GM23248 (cell line): ENCODE data around the gene AP2A2. TPM values are rescaled to one million over a fixed set of nuclear protein-coding genes. Genes with fewer than 3 reads are reported as not detected.

Experiments
- DNase-seq: peaks from one replicate; pipeline ENCODE4 v3.0.0-alpha.2; 2015
- H2AFZ ChIP-seq: fragments of 200-600 bp; sonication (generic); 2 replicates; pipeline ENCODE4 v1.6.1; 2016; ENCODE audit warnings: antibody characterized with exemption
- H3F3A ChIP-seq: fragments of 200-600 bp; sonication (generic); 2 replicates; pipeline ENCODE4 v1.6.1; 2016; ENCODE audit warnings: mild to moderate bottlenecking, antibody characterized with exemption, mixed run types; ENCODE audit not compliant: insufficient read depth
- H3K27ac ChIP-seq: fragments of 200-600 bp; sonication (generic); 2 replicates; pipeline ENCODE4 v1.5.1; 2016; ENCODE audit warnings: mild to moderate bottlenecking
- H3K27me3 ChIP-seq: fragments of 200-600 bp; sonication (generic); replicated peaks from 2 replicates; pipeline ENCODE4 v1.6.1; 2016; ENCODE audit warnings: mild to moderate bottlenecking; ENCODE audit not compliant: insufficient read depth
- H3K36me3 ChIP-seq: fragments of 200-600 bp; sonication (generic); 2 replicates; pipeline ENCODE4 v1.6.1; 2016; ENCODE audit warnings: low read depth, mild to moderate bottlenecking
- H3K4me1 ChIP-seq: fragments of 200-600 bp; sonication (generic); 2 replicates; pipeline ENCODE4 v1.6.1; 2016; ENCODE audit warnings: mild to moderate bottlenecking; ENCODE audit not compliant: insufficient read depth
- H3K4me2 ChIP-seq: fragments of 200-600 bp; sonication (generic); one replicate; pipeline ENCODE4 v1.6.1; 2016; ENCODE audit warnings: mild to moderate bottlenecking; ENCODE audit not compliant: unreplicated experiment
- H3K4me3 ChIP-seq: fragments of 200-600 bp; sonication (generic); 2 replicates; pipeline ENCODE4 v1.5.1; 2016; ENCODE audit warnings: mild to moderate bottlenecking
- H3K79me2 ChIP-seq: fragments of 200-600 bp; sonication (generic); 2 replicates; pipeline ENCODE4 v1.6.1; 2016; ENCODE audit warnings: mild to moderate bottlenecking; ENCODE audit not compliant: insufficient read depth
- H3K9ac ChIP-seq: fragments of 200-600 bp; sonication (generic); 2 replicates; pipeline ENCODE4 v1.6.1; 2016; ENCODE audit warnings: mild to moderate bottlenecking
- H3K9me2 ChIP-seq: fragments of 200-600 bp; sonication (generic); 2 replicates; pipeline ENCODE4 v1.6.1; 2016; ENCODE audit warnings: mixed run types, mild to moderate bottlenecking, moderate library complexity; ENCODE audit not compliant: insufficient read depth
- H3K9me3 ChIP-seq: fragments of 200-600 bp; sonication (generic); one replicate; pipeline ENCODE4 v1.6.1; 2017; ENCODE audit warnings: low read depth
- H4K20me1 ChIP-seq: fragments of 200-600 bp; sonication (generic); 2 replicates; pipeline ENCODE4 v1.6.0; 2016; ENCODE audit not compliant: insufficient read depth
- EZH2 ChIP-seq: fragments of 200-600 bp; sonication (generic); IDR thresholded peaks from 2 replicates; pipeline ENCODE4 v1.6.1; 2018; ENCODE audit warnings: antibody characterized with exemption, mild to moderate bottlenecking; ENCODE audit not compliant: insufficient read depth, poor library complexity, severe bottlenecking
- EZH2phosphoT487 ChIP-seq: fragments of 200-600 bp; sonication (generic); IDR thresholded peaks from 2 replicates; pipeline ENCODE4 v1.6.1; 2018; ENCODE audit warnings: antibody characterized with exemption, moderate library complexity, mild to moderate bottlenecking, low read depth; ENCODE audit not compliant: insufficient read depth
- WGBS, 2 experiments: methylation state at CpG; one replicate each; pipeline ENCODE4 v1.1.6; 2015 to 2017; ENCODE audit warnings: low lambda C conversion rate in 2 of 2, low coverage in 1 of 2; ENCODE audit errors: missing lambda C conversion rate in 2 of 2; 5-methylcytosine and 5-hydroxymethylcytosine counted together
- in situ Hi-C: fragments of 300-500 bp; cut with MboI; formaldehyde crosslinking; loops from 2 replicates; pipeline ENCODE4 v1.15.0; 2020
- polyA plus RNA-seq: library from polyadenylated mRNA; unstranded; fragments of >200 nt; fragmentation: Nextera tagmentation; extraction: Ambion mirVana; gene quantifications from 2 replicates; pipeline ENCODE4 v1.2.1, GENCODE V29; 2016
- total RNA-seq: library from RNA; depleted of rRNA; stranded (reverse); fragments of >200 nt; shearing (Covaris generic); gene quantifications from 2 replicates; pipeline ENCODE4 v1.2.3, GENCODE V29; 2014

Gene AP2A2
- total and polyA plus RNA-seq, 2 experiments from 2014 or later, result 31.1 to 38.3 TPM

DNA sequence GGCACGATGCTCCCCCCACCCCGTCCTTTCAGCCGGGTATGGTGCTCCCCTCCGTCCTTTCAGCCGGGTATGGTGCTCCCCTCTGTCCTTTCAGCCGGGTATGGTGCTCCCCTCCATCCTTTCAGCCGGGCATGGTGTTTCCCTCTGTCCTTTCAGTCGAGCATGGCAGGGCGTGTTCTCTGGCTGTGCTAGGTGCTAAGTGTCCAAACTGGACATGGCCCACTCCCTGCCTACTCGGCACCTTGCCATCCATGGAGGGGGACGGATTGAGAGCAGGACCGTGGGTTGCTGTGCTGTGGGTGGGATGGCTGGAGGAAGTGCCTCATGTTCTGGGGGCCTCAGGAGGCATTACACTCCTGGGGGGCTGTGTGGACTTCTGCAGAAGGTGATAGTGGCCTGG, 65.4 kb downstream of the AP2A2 start:
- H2AFZ ChIP-seq, result no peak overlapping the region
- peaks cover 3% of the 10 kb centered on the region; the same call in 1 of the 2 replicates for H3K79me2 ChIP-seq
- H3K27me3 ChIP-seq, result no peaks in the 10 kb centered on the region
- TF ChIP-seq EZH2phosphoT487 (no peak), EZH2 (no peak)
- WGBS, 2 experiments, result 74 to 77% methylated on average over 9 to 12 of the region's 12 CpGs
- H3K36me3 ChIP-seq, result peaks cover 4% of the 10 kb centered on the region; the same call in 1 of the 2 replicates
- no peaks in the 10 kb centered on the region for H3K9me2 ChIP-seq
- H3K27ac ChIP-seq, result no peak overlapping the region
- no peaks in the 10 kb centered on the region for H3K4me1 ChIP-seq
- H3F3A ChIP-seq, result no peaks in the 10 kb centered on the region
- H4K20me1 ChIP-seq, result no peaks in the 10 kb centered on the region
- no peak for DNase-seq
- no peaks in the 10 kb centered on the region for H3K9me3 ChIP-seq
- in situ Hi-C loops, result no loop called here
- H3K9ac ChIP-seq, result no peak overlapping the region
- H3K4me3 ChIP-seq, result no peak overlapping the region
- no peak overlapping the region for H3K4me2 ChIP-seq

DNA sequence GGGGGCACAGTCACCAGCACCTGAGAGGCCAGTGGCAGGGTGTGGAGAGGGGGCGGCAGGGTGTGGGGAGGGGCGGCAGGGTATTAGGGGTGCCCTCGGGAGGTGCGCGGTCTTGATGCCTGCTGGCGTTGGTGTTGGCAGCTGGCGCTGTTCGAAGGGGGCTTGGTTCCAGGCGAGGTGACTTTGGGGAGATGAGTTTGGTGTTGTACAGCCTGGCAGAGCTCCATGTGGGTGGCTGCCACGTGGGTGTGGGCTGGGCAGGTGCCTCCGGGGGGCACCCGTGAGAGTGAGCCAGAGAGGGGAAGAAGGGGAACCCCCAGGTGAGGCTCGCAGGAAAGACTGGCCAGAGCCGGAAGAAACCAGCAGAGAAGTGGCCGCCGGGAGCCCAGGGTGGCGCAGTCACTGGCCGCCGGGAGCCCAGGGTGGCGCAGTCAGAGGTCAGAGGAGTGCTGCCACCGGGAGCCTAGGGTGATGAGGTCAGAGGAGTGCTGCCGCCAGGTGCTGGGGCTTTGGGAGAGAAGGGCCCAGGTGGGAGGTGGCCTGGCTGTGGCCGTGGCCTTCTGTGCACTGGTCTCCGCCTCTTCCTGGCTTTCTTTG, 66.1 kb downstream of the AP2A2 start:
- 79 to 88% methylated on average over 11 to 24 of the region's 24 CpGs for WGBS, 2 experiments
- in situ Hi-C loops, result no loop called here
- Histone ChIP-seq H3K4me3 (no peak overlapping the region), H3K4me2 (no peak overlapping the region), H3K36me3 (peaks cover 4% of the 10 kb centered on the region; the same call in 1 of the 2 replicates), H4K20me1 (no peaks in the 10 kb centered on the region), H3F3A (no peaks in the 10 kb centered on the region), H3K79me2 (peaks cover 6% of the 10 kb centered on the region; the same call in 1 of the 2 replicates), H3K9ac (no peak overlapping the region), H3K27ac (no peak overlapping the region), H3K9me3 (no peaks in the 10 kb centered on the region), H3K4me1 (no peaks in the 10 kb centered on the region), H2AFZ (no peak overlapping the region), H3K27me3 (no peaks in the 10 kb centered on the region), H3K9me2 (no peaks in the 10 kb centered on the region)
- TF ChIP-seq EZH2 (no peak), EZH2phosphoT487 (no peak)
- DNase-seq, result no peak

GRCh38 chr11:992577-992976, 66.9 kb downstream of the AP2A2 start:
- DNase-seq, result no peak
- Histone ChIP-seq H3K27me3 (no peaks in the 10 kb centered on the region), H3K4me1 (no peaks in the 10 kb centered on the region), H4K20me1 (no peaks in the 10 kb centered on the region), H3K4me2 (no peak overlapping the region), H3K9ac (no peak overlapping the region), H3K79me2 (peaks cover 6% of the 10 kb centered on the region; the same call in 1 of the 2 replicates), H3K9me3 (no peaks in the 10 kb centered on the region), H3K9me2 (no peaks in the 10 kb centered on the region), H3K27ac (no peak overlapping the region), H3K4me3 (no peak overlapping the region), H2AFZ (no peak overlapping the region), H3K36me3 (peaks cover 4% of the 10 kb centered on the region; the same call in 1 of the 2 replicates), H3F3A (no peaks in the 10 kb centered on the region)
- WGBS, 2 experiments, result 92 to 95% methylated on average over 16 of the region's 16 CpGs
- no peak for TF ChIP-seq EZH2phosphoT487
- no peak for TF ChIP-seq EZH2
- in situ Hi-C loops, result no loop called here

GRCh38 chr11:993632-994167, 68.0 kb downstream of the AP2A2 start:
- in situ Hi-C loops, result no loop called here
- no peaks in the 10 kb centered on the region for H3F3A ChIP-seq
- no peaks in the 10 kb centered on the region for H4K20me1 ChIP-seq
- H3K27ac ChIP-seq, result no peak overlapping the region
- H3K27me3 ChIP-seq, result no peaks in the 10 kb centered on the region
- TF ChIP-seq EZH2phosphoT487 (no peak), EZH2 (no peak)
- no peak for DNase-seq
- H3K36me3 ChIP-seq, result peaks cover 4% of the 10 kb centered on the region; the same call in 1 of the 2 replicates
- H3K9me2 ChIP-seq, result no peaks in the 10 kb centered on the region
- H3K9me3 ChIP-seq, result no peaks in the 10 kb centered on the region
- H3K9ac ChIP-seq, result no peak overlapping the region
- 95 to 97% methylated on average over 29 to 35 of the region's 35 CpGs for WGBS, 2 experiments
- H2AFZ ChIP-seq, result no peak overlapping the region
- H3K4me1 ChIP-seq, result no peaks in the 10 kb centered on the region
- no peak overlapping the region for H3K4me3 ChIP-seq
- H3K4me2 ChIP-seq, result no peak overlapping the region
- H3K79me2 ChIP-seq, result peaks cover 6% of the 10 kb centered on the region; the same call in 1 of the 2 replicates
